Fibroblast of lung (primary cell): ENCODE data around the gene SLIT1. TPM values are rescaled to one million over a fixed set of nuclear protein-coding genes. Genes with fewer than 3 reads are reported as not detected.

Experiments
- DNase-seq, 2 donors: peaks; one replicate each; pipeline versions ENCODE4 v3.0.0 to v3.0.0-alpha.2; 2010; ENCODE audit warnings: low read depth in 2 of 2
- H2AFZ ChIP-seq: 2 replicates; pipeline ENCODE4 v1.5.1; 2012; ENCODE audit warnings: low read length, control low read depth, inconsistent platforms
- H3K27ac ChIP-seq: 2 replicates; pipeline ENCODE4 v1.5.1; 2011; ENCODE audit warnings: low read length, control low read depth; ENCODE audit not compliant: insufficient read depth
- H3K27me3 ChIP-seq: 2 replicates; pipeline ENCODE4 v1.5.1; 2011; ENCODE audit warnings: mild to moderate bottlenecking, low read length; ENCODE audit not compliant: control insufficient read depth, insufficient read depth
- H3K36me3 ChIP-seq: 2 replicates; pipeline ENCODE4 v1.5.1; 2011; ENCODE audit warnings: low read length; ENCODE audit not compliant: control insufficient read depth, insufficient read depth
- H3K4me1 ChIP-seq: 2 replicates; pipeline ENCODE4 v1.5.1; 2011; ENCODE audit warnings: low read length; ENCODE audit not compliant: control insufficient read depth, insufficient read depth; ENCODE audit errors: extremely low read depth
- H3K4me2 ChIP-seq: 2 replicates; pipeline ENCODE4 v1.5.1; 2011; ENCODE audit warnings: low read length, control low read depth; ENCODE audit not compliant: insufficient read depth; ENCODE audit errors: extremely low read depth
- H3K4me3 ChIP-seq, 4 experiments: fragments of 200-600 bp in 1 of 4; sonication (generic) in 1 of 4; replicated peaks in 1 of 4; 2 replicates each; pipeline ENCODE4 v1.5.1; 2011 to 2016; ENCODE audit warnings: low read length in 4 of 4, low read depth in 3 of 4, mild to moderate bottlenecking in 3 of 4, control low read depth in 2 of 4, inconsistent platforms in 1 of 4, mixed read lengths in 1 of 4; ENCODE audit not compliant: insufficient read depth in 1 of 4; ENCODE audit errors: control extremely low read depth in 1 of 4
- H3K79me2 ChIP-seq: 2 replicates; pipeline ENCODE4 v1.5.1; 2012; ENCODE audit warnings: mild to moderate bottlenecking, low read length, inconsistent platforms; ENCODE audit not compliant: control insufficient read depth, insufficient read depth
- H3K9ac ChIP-seq: 2 replicates; pipeline ENCODE4 v1.5.1; 2011; ENCODE audit warnings: mild to moderate bottlenecking, low read length, control low read depth; ENCODE audit not compliant: insufficient read depth
- H3K9me3 ChIP-seq: 2 replicates; pipeline ENCODE4 v1.5.1; 2012; ENCODE audit warnings: low read depth, low read length; ENCODE audit not compliant: control insufficient read depth, insufficient read depth
- H4K20me1 ChIP-seq: 2 replicates; pipeline ENCODE4 v1.5.1; 2011; ENCODE audit warnings: low read length; ENCODE audit not compliant: control insufficient read depth, insufficient read depth; ENCODE audit errors: extremely low read depth
- CTCF ChIP-seq, 2 donors: IDR thresholded peaks in 1 of 2; conservative IDR thresholded peaks in 1 of 2; 1 replicate in 1 of 2; 2 replicates in 1 of 2; pipeline ENCODE4 v1.5.1; 2011 to 2012; ENCODE audit warnings: low read length in 2 of 2, control low read depth in 1 of 2, inconsistent platforms in 1 of 2, low read depth in 1 of 2, mild to moderate bottlenecking in 1 of 2
- EZH2 ChIP-seq: IDR thresholded peaks from 2 replicates; pipeline ENCODE4 v1.5.1; 2012; ENCODE audit warnings: low read length, control low read depth, mild to moderate bottlenecking; ENCODE audit errors: missing control alignments
- polyA plus RNA-seq, 2 donors: library from polyadenylated mRNA; depleted of rRNA in 1 of 2; stranded (reverse) in 1 of 2; unstranded in 1 of 2; fragments of >200 nt; gene quantifications; 2 replicates each; pipeline ENCODE4 v1.2.1, GENCODE V29; 2011 to 2012; ENCODE audit warnings: missing spikeins in 1 of 2
- total RNA-seq: library from RNA; depleted of rRNA; stranded (reverse); fragments of >200 nt; gene quantifications from 2 replicates; pipeline ENCODE4 v1.2.1, GENCODE V29; 2014

Gene SLIT1
- total and polyA plus RNA-seq, 2 donors (not counting 1 experiment from before 2014, with no cell fraction given), result 0.02 to 0.17 TPM

- Histone ChIP-seq H3K27ac (no peak overlapping the region), H3K27me3 (peaks cover 16% of the 10 kb centered on the region), H3K4me3 (peak overlapping the region; percentile 26 to 59 (median 42)), H3K79me2 (no peaks in the 10 kb centered on the region), H2AFZ (peak overlapping the region; percentile 7), H3K9me3 (no peaks in the 10 kb centered on the region), H4K20me1 (no peaks in the 10 kb centered on the region), H3K4me1 (no peaks in the 10 kb centered on the region), H3K36me3 (no peaks in the 10 kb centered on the region), H3K4me2 (peak overlapping the region; percentile 73), H3K9ac (no peak overlapping the region)
- DNase-seq, result no peak
- TF ChIP-seq EZH2 (no peak), CTCF (conservative IDR thresholded peaks at IDR 0.05 in 1 of 2, IDR thresholded peaks at IDR 0.05 in 1 of 2; ENCODE audit: low read depth in 1 of 2, low read length in 2 of 2) (no peak)
Measured at GRCh38 chr10:97195706-97196222, 10.0 kb upstream of the SLIT1 start.

GRCh38 chr10:97192952-97193435 lies 7.2 kb upstream of the SLIT1 start:
- H3K79me2 ChIP-seq, result no peaks in the 10 kb centered on the region
- H2AFZ ChIP-seq, result no peak overlapping the region
- H4K20me1 ChIP-seq, result no peaks in the 10 kb centered on the region
- no peaks in the 10 kb centered on the region for H3K36me3 ChIP-seq
- no peak overlapping the region for H3K9ac ChIP-seq
- peaks cover 20% of the 10 kb centered on the region for H3K27me3 ChIP-seq
- H3K4me3 ChIP-seq, result no peak overlapping the region
- H3K4me1 ChIP-seq, result no peaks in the 10 kb centered on the region
- DNase-seq, result no peak
- no peak overlapping the region for H3K27ac ChIP-seq
- no peak for TF ChIP-seq CTCF (conservative IDR thresholded peaks at IDR 0.05 in 1 of 2, IDR thresholded peaks at IDR 0.05 in 1 of 2; ENCODE audit: low read depth in 1 of 2, low read length in 2 of 2)
- TF ChIP-seq EZH2, result no peak
- no peaks in the 10 kb centered on the region for H3K9me3 ChIP-seq
- no peak overlapping the region for H3K4me2 ChIP-seq

- H3K4me2 ChIP-seq, result no peak overlapping the region
- no peak for DNase-seq
- TF ChIP-seq EZH2, result no peak
- TF ChIP-seq CTCF (conservative IDR thresholded peaks at IDR 0.05 in 1 of 2, IDR thresholded peaks at IDR 0.05 in 1 of 2; ENCODE audit: low read depth in 1 of 2, low read length in 2 of 2), result no peak
Measured at GRCh38 chr10:97190450-97190849, 4.7 kb upstream of the SLIT1 start.

More at GRCh38 chr10:97190450-97190849, 4.7 kb upstream of the SLIT1 start:
- H3K27me3 ChIP-seq, result peaks cover 29% of the 10 kb centered on the region
- no peaks in the 10 kb centered on the region for H3K9me3 ChIP-seq
- no peak overlapping the region for H3K27ac ChIP-seq
- no peak overlapping the region for H3K4me3 ChIP-seq
- no peaks in the 10 kb centered on the region for H4K20me1 ChIP-seq
- no peak overlapping the region for H2AFZ ChIP-seq
- no peaks in the 10 kb centered on the region for H3K79me2 ChIP-seq
- H3K4me1 ChIP-seq, result no peaks in the 10 kb centered on the region
- no peaks in the 10 kb centered on the region for H3K36me3 ChIP-seq
- H3K9ac ChIP-seq, result no peak overlapping the region
